ENCODE results near the gene CAPG.
A peak's percentile ranks its signal among the peaks of the same experiment; 100 is the strongest.
"Not testable (repeated sequence)": the region's sequence is repeated elsewhere in the genome, so short reads cannot be mapped to it uniquely, and the experiment has no call there.

CAPG gene

GRCh38 chr2:85396531-85397470 is 13.4 kb downstream of the CAPG start:
- no peak for DNase-seq (ENCODE audit: low read depth)

- DNase-seq (ENCODE audit: low read depth): no peak
These were observed 14.2 kb downstream of the CAPG start for GRCh38 chr2:85395912-85396475.

GRCh38 chr2:85394976-85395375 is 15.2 kb downstream of the CAPG start:
- no peak for DNase-seq (ENCODE audit: low read depth)

- no peak for DNase-seq (ENCODE audit: low read depth)
These were observed 15.9 kb downstream of the CAPG start for GRCh38 chr2:85394261-85394681.

- DNase-seq (ENCODE audit: low read depth): no peak
These were observed 16.3 kb downstream of the CAPG start for GRCh38 chr2:85393836-85394235.

DNA sequence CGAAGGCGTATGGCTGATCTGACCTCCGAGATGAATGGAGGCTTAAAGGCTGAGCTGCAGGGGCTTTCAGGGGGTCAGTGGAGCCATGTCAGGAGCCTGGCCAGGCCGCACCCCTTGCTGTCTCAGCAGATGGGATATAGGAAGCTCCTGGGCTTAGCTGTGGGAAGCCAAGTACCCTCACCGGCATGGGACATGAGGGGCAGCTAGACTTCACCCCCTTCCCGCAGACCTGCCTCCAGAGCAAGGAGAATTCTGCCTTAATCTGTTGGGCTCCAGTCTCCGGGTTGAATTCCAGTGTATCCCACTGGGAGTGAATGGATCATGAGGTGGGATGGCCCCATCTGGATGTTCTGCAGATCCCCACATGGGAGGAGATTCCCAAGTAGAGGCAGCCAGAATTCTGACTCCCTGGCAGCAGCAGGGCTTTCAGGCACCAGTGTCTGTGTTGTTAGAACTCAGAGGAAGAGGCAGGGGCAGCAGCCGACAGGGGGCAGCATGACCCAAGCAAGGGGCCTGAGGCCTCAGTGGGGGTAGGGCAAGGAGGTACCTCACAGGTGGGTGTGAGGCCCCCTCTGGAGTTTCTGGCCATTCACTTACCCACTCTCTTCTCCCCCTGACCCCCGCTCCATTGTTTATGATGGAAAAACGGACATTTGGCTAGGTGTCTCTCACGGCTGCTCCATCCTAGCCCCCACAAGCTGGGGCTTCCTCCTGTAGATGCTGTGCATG is 19.1 kb downstream of the CAPG start:
- peak; percentile 49 for DNase-seq (ENCODE audit: low read depth)

GRCh38 chr2:85388878-85389538 is 21.2 kb downstream of the CAPG start:
- no peak for DNase-seq (ENCODE audit: low read depth)

GRCh38 chr2:85387754-85388153 is 22.4 kb downstream of the CAPG start:
- DNase-seq (ENCODE audit: low read depth): no peak

- no peak for DNase-seq (ENCODE audit: low read depth)
These were observed 24.4 kb downstream of the CAPG start for GRCh38 chr2:85385746-85386145.

- DNase-seq (ENCODE audit: low read depth): no peak
These were observed 26.3 kb downstream of the CAPG start for GRCh38 chr2:85383850-85384249.

DNA sequence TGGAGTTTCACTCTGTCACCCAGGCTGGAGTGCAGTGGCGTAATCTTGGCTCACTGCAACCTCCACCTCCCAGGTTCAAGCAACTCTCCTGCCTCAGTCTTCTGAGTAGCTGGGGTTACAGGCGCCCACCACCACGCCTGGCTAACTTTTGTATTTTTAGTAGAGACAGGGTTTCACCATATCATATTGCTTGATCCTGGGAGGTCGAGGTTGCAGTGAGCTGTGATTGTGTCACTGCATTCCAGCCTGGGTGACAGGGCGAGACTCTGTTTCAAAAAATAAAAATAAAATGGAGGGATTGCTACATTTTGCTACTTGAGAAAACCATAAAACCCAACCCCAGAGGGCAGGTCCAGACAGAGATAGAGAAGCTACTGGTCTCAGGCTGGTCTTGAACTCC is 27.0 kb downstream of the CAPG start:
- DNase-seq (ENCODE audit: low read depth): not testable (repeated sequence)

DNA sequence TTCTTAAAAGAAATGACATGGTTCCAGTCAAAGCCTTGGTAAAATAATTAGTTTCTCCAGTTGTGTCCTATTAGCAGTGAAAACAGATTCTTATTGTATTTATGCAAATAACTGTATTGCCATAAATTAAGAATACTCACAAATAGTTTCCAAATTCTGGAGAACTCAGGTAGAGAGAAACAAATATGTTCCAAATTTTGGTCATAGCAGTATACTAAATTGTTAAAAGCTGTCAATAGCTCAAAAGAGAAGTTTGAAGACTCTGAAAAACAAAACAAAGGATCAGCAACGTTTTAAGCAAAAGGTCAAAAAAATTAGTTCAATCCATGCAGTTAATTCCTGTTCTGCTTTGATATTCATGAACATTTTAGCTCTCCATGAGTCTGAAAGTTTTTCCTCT is 30.1 kb downstream of the CAPG start:
- no peak for DNase-seq (ENCODE audit: low read depth)

DNA sequence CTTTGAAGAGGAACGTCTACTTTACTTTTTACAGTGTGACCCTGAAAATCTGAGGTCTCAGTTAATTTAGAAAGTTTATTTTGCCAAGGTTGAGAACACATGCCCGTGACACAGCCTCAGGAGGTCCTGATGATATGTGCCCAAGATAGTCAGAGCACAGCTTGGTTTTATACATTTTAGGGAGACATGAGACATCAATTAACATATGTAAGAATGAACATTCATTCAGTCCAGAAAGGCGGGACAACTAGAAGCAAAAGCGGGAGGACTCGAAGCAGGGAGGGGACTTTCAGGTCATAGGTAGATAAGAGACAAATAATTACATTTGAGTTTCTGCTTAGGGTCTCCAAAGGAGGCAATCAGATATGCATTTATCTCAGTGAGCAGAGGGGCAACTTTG is 31.9 kb downstream of the CAPG start:
- DNase-seq (ENCODE audit: low read depth): no peak

DNA sequence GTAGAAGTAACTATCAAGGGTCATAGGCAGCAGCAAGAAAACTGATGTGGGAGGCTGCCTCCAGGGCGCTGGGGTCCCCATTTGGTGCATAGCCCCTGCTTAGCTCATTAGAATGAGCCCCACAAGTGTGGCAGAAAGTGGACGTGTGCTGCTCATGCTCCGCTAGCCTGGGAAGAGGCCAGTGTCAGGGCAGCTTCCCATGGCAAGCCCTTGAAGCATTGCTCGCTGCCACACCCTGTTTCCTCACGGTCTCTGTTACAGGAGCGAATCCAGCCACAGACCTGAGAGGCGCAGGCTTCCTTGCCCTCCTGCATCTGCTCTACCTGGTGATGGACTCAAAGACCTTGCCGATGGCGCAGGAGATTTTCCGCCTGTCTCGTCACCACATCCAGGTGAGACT is 33.1 kb downstream of the CAPG start:
- DNase-seq (ENCODE audit: low read depth): no peak

DNA sequence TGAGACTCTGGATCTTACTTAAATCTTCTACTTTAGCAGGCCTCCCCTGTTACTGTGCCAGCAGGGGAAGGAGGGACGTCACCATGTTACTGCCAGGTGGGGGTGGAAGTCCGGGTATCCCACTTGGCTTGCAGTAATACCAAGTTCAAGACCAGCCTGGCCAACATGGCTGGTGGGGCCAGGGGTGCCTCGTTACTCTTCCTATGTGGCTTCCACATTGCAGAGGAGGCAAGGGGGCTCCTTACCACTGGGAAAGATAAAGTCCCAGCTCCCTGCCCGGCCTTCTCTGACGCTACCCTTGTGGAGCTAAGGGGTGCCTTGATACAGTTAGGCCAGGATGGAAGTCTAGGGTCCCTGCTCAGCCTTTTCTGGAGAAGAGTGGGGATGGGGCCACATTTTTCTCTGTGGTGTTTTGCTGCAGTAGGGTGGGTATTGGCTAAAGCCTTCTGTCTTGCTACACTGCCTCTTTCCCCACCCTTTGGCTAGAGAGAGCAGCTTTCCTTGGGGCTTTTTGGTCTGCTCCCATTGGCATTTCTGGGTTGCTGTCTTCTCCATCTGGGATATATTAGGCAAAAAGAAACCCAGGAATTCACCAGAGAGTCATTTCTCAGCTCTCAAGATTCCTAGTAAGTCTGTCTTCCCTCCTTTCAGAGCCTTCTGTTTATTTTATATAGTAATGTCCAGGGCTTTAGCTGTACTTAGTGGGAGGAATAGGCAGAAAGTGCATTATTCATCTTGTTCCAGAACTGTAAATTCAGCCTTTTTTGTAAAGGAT is 33.7 kb downstream of the CAPG start:
- DNase-seq (ENCODE audit: low read depth): no peak

- no peak for DNase-seq (ENCODE audit: low read depth)
These were observed 39.1 kb downstream of the CAPG start for GRCh38 chr2:85371045-85371444.

- DNase-seq (ENCODE audit: low read depth): no peak
These were observed 40.7 kb downstream of the CAPG start for GRCh38 chr2:85369500-85369899.

DNA sequence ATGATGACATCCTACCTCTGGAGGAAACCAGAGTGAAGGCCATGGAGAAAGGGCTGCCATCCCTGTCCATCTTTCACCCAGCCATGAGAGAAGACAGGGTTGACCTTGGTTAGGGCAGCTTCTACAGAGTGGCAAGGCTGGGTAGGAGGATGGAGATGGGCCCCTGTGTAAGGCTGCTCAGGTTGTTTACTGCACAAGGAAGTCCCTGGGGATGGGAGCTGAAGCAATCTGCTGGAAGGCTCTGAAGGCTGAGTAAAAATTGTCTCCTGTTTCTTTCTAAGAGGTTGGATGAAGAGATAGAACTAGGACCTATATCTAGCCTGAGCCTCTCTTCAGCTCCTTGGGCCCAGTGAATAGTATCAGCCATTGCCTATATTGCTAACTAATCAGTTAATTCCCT is 41.2 kb downstream of the CAPG start:
- no peak for DNase-seq (ENCODE audit: low read depth)

- DNase-seq (ENCODE audit: low read depth): no peak
These were observed 43.0 kb downstream of the CAPG start for GRCh38 chr2:85367180-85367579.

- DNase-seq (ENCODE audit: low read depth): not testable (repeated sequence)
These were observed 47.3 kb downstream of the CAPG start for GRCh38 chr2:85362653-85363387.

- no peak for DNase-seq (ENCODE audit: low read depth)
These were observed 52.4 kb downstream of the CAPG start for GRCh38 chr2:85357736-85358135.
